AG20443 (cell line): ENCODE measurements around the gene ZBTB37.
"Not testable (repeated sequence)": the region's sequence is repeated elsewhere in the genome, so short reads cannot be mapped to it uniquely, and the experiment has no call there.

Experiments
- DNase-seq: peaks from one replicate; pipeline ENCODE4 v3.0.0; 2012; ENCODE audit warnings: low spot score, mixed read lengths

ZBTB37 gene

DNA sequence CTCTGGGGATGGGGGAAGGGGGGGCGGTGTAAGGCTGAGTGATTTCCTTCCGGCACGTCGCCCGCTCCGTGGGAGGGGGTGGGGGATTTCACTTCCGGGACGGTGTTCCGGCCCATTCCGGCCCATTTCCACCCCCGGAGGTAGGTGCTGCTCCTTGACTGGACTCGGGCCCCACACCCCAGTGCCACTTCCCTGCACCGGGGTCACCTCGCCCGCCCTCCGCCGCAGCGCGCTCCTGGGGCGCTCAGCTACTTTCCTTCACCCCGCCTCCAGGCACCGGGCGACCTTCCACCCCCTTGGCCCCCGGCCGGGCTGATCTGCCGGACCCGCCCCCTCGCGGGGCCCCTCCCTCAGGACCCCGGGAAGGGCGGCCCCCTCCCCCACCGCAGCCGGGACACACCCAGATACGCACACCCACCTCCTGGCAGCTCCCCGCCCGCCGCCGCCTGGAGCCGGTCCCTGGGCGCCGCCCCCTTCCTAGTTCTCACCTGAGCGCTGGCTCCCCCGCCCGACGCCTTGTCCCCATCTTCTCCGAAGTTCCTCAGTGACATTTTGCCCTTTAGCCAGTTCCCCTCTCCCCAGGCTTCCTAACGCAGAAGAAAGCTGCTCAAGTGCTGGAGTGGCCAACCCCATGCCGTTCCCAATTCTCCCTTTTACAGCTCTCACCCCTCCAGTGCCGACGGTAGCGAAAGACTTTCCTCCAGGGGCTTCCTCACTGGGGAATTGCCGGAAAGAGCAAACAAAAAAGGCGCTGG, at the start of gene ZBTB37:
Gene ZBTB37 (plus strand): TSS at position 115 of the 755 bp plus-strand sequence. CDS start 1,846 bp downstream, outside the sequence.
- DNase-seq, result peak; percentile 81

DNA sequence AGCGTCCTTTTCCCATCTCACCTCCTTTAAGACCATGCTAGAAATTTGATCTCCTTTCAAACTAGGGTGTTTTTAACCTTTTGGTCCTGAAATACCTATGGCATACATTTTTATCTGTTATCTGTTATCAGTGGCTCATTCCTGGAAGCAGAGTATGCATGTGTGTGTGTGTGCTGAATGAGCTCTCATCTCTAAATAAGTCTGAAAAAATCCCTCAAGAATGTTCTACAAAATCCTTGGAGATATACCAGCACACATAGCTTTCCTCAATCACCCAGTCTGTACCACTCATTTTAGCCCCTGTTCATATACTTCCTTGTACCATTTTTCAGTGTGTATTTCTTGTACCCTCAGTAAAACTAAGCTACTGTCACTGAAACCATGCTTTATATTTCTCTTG, 49.7 kb upstream of the ZBTB37 start:
- DNase-seq, result no peak

DNA sequence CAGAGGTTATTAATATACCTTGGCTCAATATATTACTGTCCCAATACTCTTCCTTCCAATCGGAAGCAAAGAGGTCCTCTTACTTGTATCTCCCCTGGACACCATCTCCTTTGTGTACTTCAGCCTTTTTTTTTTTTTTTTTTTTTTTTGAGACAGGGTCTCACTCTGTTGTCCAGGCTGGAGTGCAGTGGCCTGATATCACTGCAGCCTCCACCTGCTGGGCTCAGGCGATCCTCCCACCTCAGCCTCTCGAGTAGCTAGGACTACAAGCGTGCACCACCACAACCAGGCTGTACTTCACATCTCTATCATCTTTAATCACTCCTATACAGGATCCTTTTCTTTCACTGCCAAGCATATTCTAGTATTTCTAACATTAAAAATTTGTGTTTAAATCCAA, 46.5 kb upstream of the ZBTB37 start:
- no peak for DNase-seq

GRCh38 chr1:173823781-173824314, 44.3 kb upstream of the ZBTB37 start:
- DNase-seq, result no peak

DNA sequence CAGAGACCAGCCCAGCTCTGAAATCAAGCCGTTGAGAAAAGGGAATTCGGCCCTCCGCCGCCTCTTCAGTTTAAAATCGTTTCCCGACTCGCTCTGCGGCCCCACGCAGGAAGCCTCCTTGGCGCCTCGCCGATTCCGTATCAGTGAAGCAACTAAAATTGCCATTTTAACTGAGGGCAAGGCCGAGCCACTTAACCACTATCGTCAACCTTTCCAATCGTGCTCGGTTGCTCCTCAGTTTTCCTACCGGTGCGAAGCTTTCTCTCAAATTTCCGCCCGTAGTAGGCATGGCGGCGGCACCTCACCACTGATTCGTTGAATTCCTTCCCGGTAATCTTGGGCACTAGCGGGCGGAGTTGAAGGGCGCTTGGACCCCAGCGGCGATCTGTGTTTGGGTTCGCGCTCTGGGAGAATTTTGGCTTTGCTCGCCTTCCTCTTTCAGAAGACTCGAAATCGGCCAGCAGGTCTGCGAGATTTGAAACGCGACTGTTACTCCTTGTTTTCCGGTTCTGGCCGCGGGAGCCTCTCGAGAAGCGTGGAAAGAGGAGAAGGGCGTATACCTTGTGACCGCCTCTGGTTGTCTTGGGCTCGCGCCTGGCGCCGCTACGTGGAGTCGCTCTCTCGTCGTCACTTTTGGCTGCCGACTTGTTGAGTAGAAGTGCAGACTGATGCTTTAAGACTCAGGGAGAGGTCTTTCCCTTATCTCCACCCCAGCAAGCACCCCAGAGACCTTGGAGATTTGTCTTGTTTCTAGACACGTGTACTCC, 43.7 kb upstream of the ZBTB37 start, which contains the start of the genes CENPL and DARS2:
Gene CENPL (minus strand): TSS at position 569 of the 767 bp plus-strand sequence. CDS start 13,584 bp downstream, outside the sequence.
Gene DARS2 (plus strand): TSS at position 359 of the 767 bp plus-strand sequence. CDS start 557 bp downstream, outside the sequence.
- peak; percentile 94 for DNase-seq

GRCh38 chr1:173827611-173828010, 40.6 kb upstream of the ZBTB37 start:
- no peak for DNase-seq

DNA sequence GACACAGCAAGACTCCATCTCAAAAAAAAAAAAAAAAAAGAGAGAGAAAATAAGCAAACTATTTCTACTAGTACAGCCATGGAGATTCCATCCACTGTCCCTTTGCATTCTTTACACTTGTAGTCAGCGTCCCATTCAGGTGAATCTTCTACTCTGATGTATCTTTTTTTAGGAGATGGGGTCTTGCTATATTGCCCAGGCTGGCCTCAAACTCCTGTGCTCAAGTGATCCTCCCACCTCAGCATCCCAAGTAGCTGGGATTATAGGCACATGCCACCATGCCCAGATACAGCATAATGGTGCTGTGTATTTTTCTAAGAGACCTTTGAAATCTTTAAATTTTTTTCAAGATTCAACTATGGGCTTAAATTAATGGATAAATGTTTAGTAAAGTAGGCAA, 35.4 kb upstream of the ZBTB37 start:
- DNase-seq, result no peak

DNA sequence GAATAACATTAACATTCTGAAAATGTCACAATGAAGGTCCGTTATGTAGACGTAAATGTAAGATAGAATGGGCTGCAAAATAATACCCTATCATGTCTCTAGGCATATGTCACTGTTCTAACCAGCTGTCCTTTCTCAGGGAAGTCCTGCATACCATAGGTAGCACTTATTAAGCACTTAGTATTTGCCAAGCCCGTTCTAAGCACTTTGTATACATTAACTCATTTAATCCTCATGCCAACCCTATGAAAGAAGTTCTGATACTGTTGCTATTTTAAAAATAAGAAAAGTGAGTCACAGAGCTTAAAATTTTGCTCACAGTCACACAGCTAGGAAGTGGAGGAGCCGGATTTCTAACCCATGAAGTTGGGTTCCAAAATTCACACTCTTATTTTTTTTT, 16.1 kb upstream of the ZBTB37 start:
- no peak for DNase-seq

GRCh38 chr1:173853074-173853473, 15.1 kb upstream of the ZBTB37 start:
- peak; percentile 25 for DNase-seq

- no peak for DNase-seq
Observed at GRCh38 chr1:173856014-173856413, 12.2 kb upstream of the ZBTB37 start.

- DNase-seq, result no peak
Observed at GRCh38 chr1:173856903-173857302, 11.3 kb upstream of the ZBTB37 start.

DNA sequence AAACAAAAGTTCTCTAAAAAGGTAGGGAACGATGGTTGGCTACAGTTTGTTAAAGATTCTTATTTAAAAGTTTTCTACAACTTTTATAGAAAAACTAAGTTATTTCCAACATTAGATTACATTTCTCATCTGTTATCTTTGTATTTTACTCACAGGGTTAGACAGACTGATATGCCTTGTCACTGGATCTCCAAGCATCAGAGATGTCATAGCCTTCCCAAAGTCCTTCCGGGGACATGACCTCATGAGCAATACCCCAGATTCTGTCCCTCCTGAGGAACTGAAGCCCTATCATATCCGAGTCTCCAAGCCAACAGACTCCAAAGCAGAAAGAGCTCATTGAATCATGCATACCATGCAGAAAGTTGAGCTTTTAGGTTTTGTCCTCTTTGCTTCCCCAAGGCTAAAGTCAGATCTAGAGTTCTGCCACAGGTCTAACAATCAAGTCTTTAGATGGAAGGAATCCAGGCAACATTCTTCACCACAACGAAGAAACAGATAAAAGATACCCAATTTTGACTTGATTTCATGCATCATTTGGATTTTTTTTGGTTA, 10.7 kb upstream of the ZBTB37 start:
- DNase-seq, result no peak

GRCh38 chr1:173859547-173859946, 8.6 kb upstream of the ZBTB37 start:
- DNase-seq, result not testable (repeated sequence)

DNA sequence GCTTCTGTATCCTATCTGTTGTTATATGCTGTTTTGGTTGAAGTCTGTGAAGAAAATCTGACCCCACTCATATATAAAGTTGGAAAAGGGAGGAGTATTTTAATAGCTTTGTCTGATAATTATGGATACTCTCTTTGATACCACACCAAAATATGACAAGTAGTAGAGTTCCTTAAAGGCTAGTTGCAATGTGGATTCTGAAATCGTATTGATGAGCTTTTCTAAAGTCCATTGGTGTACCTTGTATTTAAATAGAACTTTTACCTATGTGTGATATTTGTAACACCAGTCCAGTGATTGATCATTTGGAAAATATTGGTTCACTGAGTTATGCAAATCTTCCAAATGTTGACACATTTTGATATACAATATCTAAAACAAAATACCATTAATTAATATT, 8.1 kb upstream of the ZBTB37 start:
- no peak for DNase-seq

DNA sequence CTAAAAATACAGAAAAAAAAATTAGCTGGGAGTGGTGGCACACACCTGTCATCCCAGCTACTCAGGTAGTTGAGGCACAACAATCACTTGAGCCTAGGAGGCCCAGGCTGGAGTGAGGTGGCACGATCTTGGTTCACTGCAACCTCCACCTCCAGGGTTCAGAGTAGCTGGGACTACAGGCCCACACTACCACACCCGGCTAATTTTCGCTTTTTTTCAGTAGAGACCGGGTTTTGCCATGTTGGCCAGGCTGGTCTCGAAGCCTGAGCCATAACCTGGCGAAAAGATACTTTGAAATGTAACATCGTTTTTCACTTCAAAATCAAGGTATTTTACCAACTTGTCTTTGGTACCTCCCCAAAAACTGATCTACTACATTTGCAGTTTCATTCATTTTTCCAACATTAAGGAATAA, 6.4 kb upstream of the ZBTB37 start:
- DNase-seq, result no peak

DNA sequence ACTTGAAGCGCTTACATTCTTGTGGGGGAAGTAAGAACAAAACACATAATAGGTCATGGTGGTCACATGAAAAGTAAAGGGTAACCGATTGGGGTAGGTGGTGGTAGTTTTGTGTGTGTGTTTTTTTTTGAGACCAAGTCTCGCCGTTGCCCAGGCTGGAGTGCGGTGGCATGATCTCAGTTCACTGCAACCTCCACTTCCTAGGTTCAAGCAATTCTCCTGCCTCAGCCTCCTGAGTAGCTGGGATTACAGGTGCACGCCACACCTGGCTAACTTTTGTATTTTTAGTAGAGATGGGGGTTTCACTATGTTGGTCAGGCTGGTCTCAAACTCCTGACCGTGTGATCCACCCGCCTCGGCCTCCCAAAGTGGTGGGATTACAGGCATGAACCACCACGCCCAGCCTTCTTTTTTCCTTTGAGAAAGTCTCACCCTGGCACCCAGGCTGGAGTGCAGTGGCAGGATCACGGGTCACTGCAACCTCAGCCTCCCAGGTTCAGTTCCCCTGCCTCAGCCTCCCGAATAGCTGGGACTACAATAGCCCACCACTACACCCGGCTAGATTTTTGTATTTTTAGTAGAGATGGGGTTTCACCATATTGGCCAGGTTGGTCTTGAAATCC, 5.9 kb upstream of the ZBTB37 start:
- DNase-seq, result not testable (repeated sequence)

DNA sequence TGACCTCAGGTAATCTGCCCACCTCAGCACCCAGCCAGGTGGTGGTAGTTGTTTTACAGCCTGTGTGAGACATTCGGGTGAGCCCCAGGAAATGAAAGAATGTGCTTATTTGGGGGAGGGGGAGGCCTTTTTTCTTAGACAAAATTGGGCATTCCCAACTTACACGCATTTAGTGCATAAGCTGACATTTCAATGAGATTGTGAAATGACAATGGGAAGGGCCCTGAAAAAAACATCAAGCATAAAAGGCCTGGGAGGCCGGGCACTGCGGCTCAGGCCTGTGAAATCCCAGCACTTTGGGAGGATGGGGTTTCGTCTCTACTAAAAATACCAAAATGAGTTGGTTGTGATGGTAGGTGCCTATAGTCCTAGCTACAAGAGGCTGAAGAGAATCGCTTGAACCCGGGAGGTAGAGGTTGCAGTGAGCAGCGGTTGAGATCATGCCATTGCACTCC, 5.4 kb upstream of the ZBTB37 start:
- no peak for DNase-seq

- no peak for DNase-seq
Observed at GRCh38 chr1:173863224-173864161, 4.7 kb upstream of the ZBTB37 start.

DNA sequence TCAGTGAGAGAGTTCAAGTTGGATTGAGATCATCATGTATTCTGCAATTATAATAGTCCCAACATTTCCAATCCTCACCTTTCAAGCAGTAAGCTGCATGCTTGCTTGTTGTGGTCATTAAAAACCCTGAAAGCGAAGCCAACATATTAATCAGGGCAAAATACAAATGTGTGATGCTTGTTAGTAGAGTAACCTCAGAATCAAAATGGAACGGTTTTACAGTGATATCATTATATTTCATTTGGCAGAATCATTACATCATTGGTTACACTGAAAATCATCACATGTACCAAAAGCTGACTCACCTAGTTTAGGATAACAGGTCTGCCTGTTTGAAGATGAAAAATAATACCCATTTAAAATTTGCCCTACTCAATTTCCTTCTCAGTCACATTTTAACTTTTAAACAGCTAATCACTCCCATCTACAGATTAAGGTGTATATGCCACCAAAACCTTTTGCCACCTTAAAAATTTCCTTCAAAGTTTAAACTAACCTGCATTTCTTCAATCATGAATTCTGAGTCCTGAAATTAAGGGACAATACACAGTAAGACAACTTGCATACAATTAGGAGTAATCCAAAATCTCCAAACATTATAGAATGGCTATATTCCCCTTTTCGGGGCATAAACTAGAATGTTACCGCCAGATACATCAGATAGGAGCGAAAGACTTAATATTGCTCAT, 3.9 kb upstream of the ZBTB37 start:
- no peak for DNase-seq

DNA sequence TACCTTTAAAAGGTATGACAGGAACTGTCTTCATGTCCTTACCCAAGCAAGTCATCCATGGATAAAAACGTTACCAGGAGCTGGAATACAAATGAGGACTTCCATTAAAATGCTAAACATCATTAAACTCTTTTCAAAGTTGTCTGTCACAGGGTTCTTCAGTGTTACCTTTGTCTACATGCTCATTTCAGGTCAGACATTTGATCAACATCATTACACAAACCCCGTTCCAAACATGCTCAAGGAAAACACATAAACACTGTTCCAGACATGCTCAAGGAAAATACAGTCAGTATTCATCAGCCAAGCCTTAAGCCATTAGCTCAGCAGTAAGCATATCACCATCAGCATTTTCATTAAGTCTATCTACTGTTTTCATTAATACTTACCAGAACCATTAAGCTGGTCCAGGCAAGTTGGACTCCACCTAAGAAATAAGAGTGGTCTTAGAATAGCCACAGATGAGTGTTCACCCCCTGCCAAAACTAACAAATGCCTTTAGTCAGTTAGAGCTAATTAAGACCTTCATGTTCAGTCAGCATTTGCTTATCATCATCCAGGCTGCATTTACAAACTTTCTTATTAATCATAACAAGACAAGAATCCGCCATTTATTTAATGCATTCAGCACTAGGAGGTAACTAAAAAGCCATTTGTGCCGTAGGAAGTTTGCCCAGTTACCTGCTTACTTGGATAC, 2.6 kb upstream of the ZBTB37 start:
- DNase-seq, result no peak
